ENCODE measurements around the gene BMP10. TPM values are rescaled to one million over a fixed set of nuclear protein-coding genes. Genes with fewer than 3 reads are reported as not detected.

Gene BMP10
- total and polyA plus RNA-seq, 2 of the 13 experiments (the other 11 are each of a cell fraction or from before 2014, with no cell fraction given), result not detected

GRCh38 chr2:68878071-68878711 lies 7.0 kb upstream of the BMP10 start:
- Histone ChIP-seq H2AFZ (ENCODE audit: low read length) (no peak overlapping the region), H3K4me1 (ENCODE audit: insufficient read depth, low read length) (peaks cover 7% of the 10 kb centered on the region; the same call in 1 of the 2 replicates), H3K36me3 (replicated peaks in 1 of 2; ENCODE audit: control insufficient read depth in 1 of 2, insufficient read depth in 2 of 2, low read length in 2 of 2) (no peaks in the 10 kb centered on the region), H3K9me3 (ENCODE audit: low read length) (no peaks in the 10 kb centered on the region), H3K9ac (ENCODE audit: insufficient read depth, low read depth, low read length) (no peak overlapping the region), H3K4me3 (replicated peaks in 1 of 3; ENCODE audit: insufficient read depth in 1 of 3, low read depth in 2 of 3, low read length in 3 of 3) (no peak overlapping the region), H3K4me2 (ENCODE audit: low read depth, low read length) (no peak overlapping the region), H3K27me3 (ENCODE audit: control insufficient read depth in 1 of 2, insufficient read depth in 2 of 2, low read length in 2 of 2) (peaks cover 0 to 7% of the 10 kb centered on the region in 2 experiments; a peak in 2 of 5 replicates), H3K79me2 (ENCODE audit: insufficient read depth, low read length) (no peaks in the 10 kb centered on the region), H3K27ac (ENCODE audit: extremely low read length, insufficient read depth, low read length) (no peak overlapping the region), H4K20me1 (ENCODE audit: insufficient read depth, low read length) (no peaks in the 10 kb centered on the region)
- BruUV-seq (replicated peaks), result no TSS peak
- WGBS (ENCODE audit: low lambda C conversion rate), result 6% methylated on average over 6 of the region's 6 CpGs
- ATAC-seq (no peak), FAIRE-seq (no peak), DNase-seq (ENCODE audit: low spot score) (no peak)
- intact Hi-C loops (cut with micrococcal nuclease; ENCODE audit: unreplicated experiment) (no loop called here), in situ Hi-C loops (cut with HindIII; ENCODE audit: extremely low pct_ligation_motif_present, low pct_unique_long_range_greater_than_20kb) (no loop called here)
- TF ChIP-seq, protein P1, sequence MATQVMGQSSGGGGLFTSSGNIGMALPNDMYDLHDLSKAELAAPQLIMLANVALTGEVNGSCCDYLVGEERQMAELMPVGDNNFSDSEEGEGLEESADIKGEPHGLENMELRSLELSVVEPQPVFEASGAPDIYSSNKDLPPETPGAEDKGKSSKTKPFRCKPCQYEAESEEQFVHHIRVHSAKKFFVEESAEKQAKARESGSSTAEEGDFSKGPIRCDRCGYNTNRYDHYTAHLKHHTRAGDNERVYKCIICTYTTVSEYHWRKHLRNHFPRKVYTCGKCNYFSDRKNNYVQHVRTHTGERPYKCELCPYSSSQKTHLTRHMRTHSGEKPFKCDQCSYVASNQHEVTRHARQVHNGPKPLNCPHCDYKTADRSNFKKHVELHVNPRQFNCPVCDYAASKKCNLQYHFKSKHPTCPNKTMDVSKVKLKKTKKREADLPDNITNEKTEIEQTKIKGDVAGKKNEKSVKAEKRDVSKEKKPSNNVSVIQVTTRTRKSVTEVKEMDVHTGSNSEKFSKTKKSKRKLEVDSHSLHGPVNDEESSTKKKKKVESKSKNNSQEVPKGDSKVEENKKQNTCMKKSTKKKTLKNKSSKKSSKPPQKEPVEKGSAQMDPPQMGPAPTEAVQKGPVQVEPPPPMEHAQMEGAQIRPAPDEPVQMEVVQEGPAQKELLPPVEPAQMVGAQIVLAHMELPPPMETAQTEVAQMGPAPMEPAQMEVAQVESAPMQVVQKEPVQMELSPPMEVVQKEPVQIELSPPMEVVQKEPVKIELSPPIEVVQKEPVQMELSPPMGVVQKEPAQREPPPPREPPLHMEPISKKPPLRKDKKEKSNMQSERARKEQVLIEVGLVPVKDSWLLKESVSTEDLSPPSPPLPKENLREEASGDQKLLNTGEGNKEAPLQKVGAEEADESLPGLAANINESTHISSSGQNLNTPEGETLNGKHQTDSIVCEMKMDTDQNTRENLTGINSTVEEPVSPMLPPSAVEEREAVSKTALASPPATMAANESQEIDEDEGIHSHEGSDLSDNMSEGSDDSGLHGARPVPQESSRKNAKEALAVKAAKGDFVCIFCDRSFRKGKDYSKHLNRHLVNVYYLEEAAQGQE (IDR thresholded peaks at IDR 0.05; ENCODE audit: borderline replicate concordance in 1 of 2, low read depth in 1 of 2, low read length in 2 of 2), result no peak
- no peak for TF ChIP-seq CBX1 (IDR thresholded peaks at IDR 0.05; ENCODE audit: low read depth)
- no peak for TF ChIP-seq TFAP4 (IDR thresholded peaks at IDR 0.05; ENCODE audit: borderline replicate concordance, low read depth)
- TF ChIP-seq ZNF850 (CRISPR knock-in tag; conservative IDR thresholded peaks at IDR 0.05), result no peak
- ChIA-PET CTCF (ENCODE audit: low intra/inter-chr PET ratio, low total read pairs) (no interaction called here), POLR2A (no interaction called here)

Measured in HepG2 (cell line).